Liver (tissue), 9 donors: Measurements from ENCODE around the gene SP1. TPM values are rescaled to one million over a fixed set of nuclear protein-coding genes. Genes with fewer than 3 reads are reported as not detected.

ENCODE experiments used
- DNase-seq: peaks from one replicate; pipeline ENCODE4 v3.0.0-alpha.2; 2017; ENCODE audit warnings: low spot score
- H3K27ac ChIP-seq, 2 donors: one replicate each; pipeline ENCODE4 v1.7.0; 2013; ENCODE audit warnings: inconsistent platforms in 2 of 2, low read length in 2 of 2, control low read depth in 1 of 2, low read depth in 1 of 2, mild to moderate bottlenecking in 1 of 2
- H3K27me3 ChIP-seq, 4 donors: one replicate each; pipeline versions ENCODE4 v1.6.1 to v1.7.0; 2013; ENCODE audit warnings: low read length in 3 of 4, inconsistent platforms in 1 of 4, mild to moderate bottlenecking in 1 of 4, moderate library complexity in 1 of 4; ENCODE audit not compliant: control insufficient read depth in 4 of 4, insufficient read depth in 4 of 4
- H3K36me3 ChIP-seq, 4 donors: one replicate each; pipeline versions ENCODE4 v1.6.1 to v1.7.0; 2013; ENCODE audit warnings: low read length in 3 of 4, mild to moderate bottlenecking in 3 of 4, low read depth in 1 of 4, moderate library complexity in 1 of 4; ENCODE audit not compliant: control insufficient read depth in 4 of 4, insufficient read depth in 3 of 4
- H3K4me1 ChIP-seq, 4 donors: one replicate each; pipeline versions ENCODE4 v1.6.1 to v1.7.0; 2013; ENCODE audit warnings: low read length in 3 of 4, mild to moderate bottlenecking in 3 of 4, moderate library complexity in 1 of 4; ENCODE audit not compliant: control insufficient read depth in 4 of 4, insufficient read depth in 4 of 4
- H3K4me3 ChIP-seq, 3 donors: one replicate each; pipeline versions ENCODE4 v1.6.1 to v1.7.0; 2013; ENCODE audit warnings: low read length in 3 of 3, control low read depth in 1 of 3, low read depth in 1 of 3, mild to moderate bottlenecking in 1 of 3
- H3K9ac ChIP-seq, 2 donors: one replicate each; pipeline ENCODE4 v1.7.0; 2013; ENCODE audit warnings: low read length in 2 of 2, mild to moderate bottlenecking in 2 of 2, moderate library complexity in 2 of 2, control low read depth in 1 of 2, low read depth in 1 of 2
- H3K9me3 ChIP-seq, 4 donors: one replicate each; pipeline versions ENCODE4 v1.6.1 to v1.7.0; 2013; ENCODE audit warnings: low read length in 3 of 4; ENCODE audit not compliant: control insufficient read depth in 4 of 4
- FOXA1 ChIP-seq: IDR thresholded peaks from 2 replicates; pipeline ENCODE4 v1.6.1; 2016; ENCODE audit warnings: antibody characterized with exemption
- FOXA2 ChIP-seq: IDR thresholded peaks from 2 replicates; pipeline ENCODE4 v1.6.1; 2016; ENCODE audit warnings: antibody characterized with exemption
- GABPA ChIP-seq, 2 donors: IDR thresholded peaks in 1 of 2; conservative IDR thresholded peaks in 1 of 2; 2 replicates each; pipeline ENCODE4 v1.6.1; 2016; ENCODE audit warnings: antibody characterized with exemption in 2 of 2, mild to moderate bottlenecking in 1 of 2, moderate library complexity in 1 of 2
- HNF4A ChIP-seq, 2 donors: conservative IDR thresholded peaks; 2 replicates each; pipeline ENCODE4 v1.6.1; 2016; ENCODE audit warnings: antibody characterized with exemption in 2 of 2, mild to moderate bottlenecking in 2 of 2
- HNF4G ChIP-seq: IDR thresholded peaks from 2 replicates; pipeline ENCODE4 v1.6.1; 2016; ENCODE audit warnings: antibody characterized with exemption
- JUND ChIP-seq, 2 donors: IDR thresholded peaks; 2 replicates each; pipeline ENCODE4 v1.6.1; 2016; ENCODE audit warnings: antibody characterized with exemption in 2 of 2
- NR2F2 ChIP-seq: IDR thresholded peaks from 2 replicates; pipeline ENCODE4 v1.6.1; 2016; ENCODE audit warnings: antibody characterized with exemption
- RAD21 ChIP-seq, 2 donors: IDR thresholded peaks; 2 replicates each; pipeline ENCODE4 v1.6.1; 2016; ENCODE audit warnings: antibody characterized with exemption in 2 of 2, mild to moderate bottlenecking in 2 of 2
- RXRA ChIP-seq, 2 donors: IDR thresholded peaks; 2 replicates each; pipeline ENCODE4 v1.6.1; 2017 to 2018; ENCODE audit warnings: antibody characterized with exemption in 2 of 2, mild to moderate bottlenecking in 1 of 2
- SP1 ChIP-seq: IDR thresholded peaks from 2 replicates; pipeline ENCODE4 v1.6.1; 2018; ENCODE audit warnings: antibody characterized with exemption, mild to moderate bottlenecking
- TAF1 ChIP-seq: conservative IDR thresholded peaks from 2 replicates; pipeline ENCODE4 v1.6.1; 2016; ENCODE audit warnings: antibody characterized with exemption, mild to moderate bottlenecking
- YY1 ChIP-seq: IDR thresholded peaks from 2 replicates; pipeline ENCODE4 v1.6.1; 2016; ENCODE audit warnings: antibody characterized with exemption, mild to moderate bottlenecking
- WGBS: extraction: QIAGEN DNeasy Blood & Tissue Kit; methylation state at CpG from one replicate; pipeline ENCODE4 v1.1.7; 2013; 5-methylcytosine and 5-hydroxymethylcytosine counted together
- polyA plus RNA-seq, 2 donors: library from polyadenylated mRNA; stranded (reverse) in 1 of 2; unstranded in 1 of 2; fragments of 200-250 nt in 1 of 2; fragments of >200 nt in 1 of 2; fragmentation: Nextera tagmentation in 1 of 2; extraction: Ambion mirVana in 1 of 2; gene quantifications; one replicate each; pipeline versions ENCODE4 v1.2.1 to v1.2.3, GENCODE V29; 2013 to 2015
- total RNA-seq, 2 donors: library from RNA; depleted of rRNA; stranded (reverse); fragments of >200 nt; gene quantifications; one replicate each; pipeline ENCODE4 v1.2.3, GENCODE V29; 2014
- TF ChIP-seq, protein P1 (sequence below): IDR thresholded peaks from 2 replicates; pipeline ENCODE4 v1.6.1; 2016; ENCODE audit warnings: antibody characterized with exemption, mild to moderate bottlenecking
- TF ChIP-seq, protein P2 (sequence below): IDR thresholded peaks from 2 replicates; pipeline ENCODE4 v1.6.1; 2016; ENCODE audit warnings: antibody characterized with exemption
- TF ChIP-seq, protein P3 (sequence below): fragments of 150-350 bp; IDR thresholded peaks from 2 replicates; pipeline ENCODE4 v1.5.1; 2017; ENCODE audit warnings: improper control_type of control experiment, low read depth, low read length; ENCODE audit not compliant: missing input control
- TF ChIP-seq, protein P4 (sequence below): IDR thresholded peaks from 2 replicates; pipeline ENCODE4 v1.6.1; 2016; ENCODE audit warnings: antibody characterized with exemption
- donor health status: healthy.
- donor health status: healthy.
- donor health status: healthy.
- donor health status: healthy.
- donor health status: healthy.

SP1 gene
- total and polyA plus RNA-seq, 4 donors = 3.8 to 36.5 (median 18.2) TPM

DNA sequence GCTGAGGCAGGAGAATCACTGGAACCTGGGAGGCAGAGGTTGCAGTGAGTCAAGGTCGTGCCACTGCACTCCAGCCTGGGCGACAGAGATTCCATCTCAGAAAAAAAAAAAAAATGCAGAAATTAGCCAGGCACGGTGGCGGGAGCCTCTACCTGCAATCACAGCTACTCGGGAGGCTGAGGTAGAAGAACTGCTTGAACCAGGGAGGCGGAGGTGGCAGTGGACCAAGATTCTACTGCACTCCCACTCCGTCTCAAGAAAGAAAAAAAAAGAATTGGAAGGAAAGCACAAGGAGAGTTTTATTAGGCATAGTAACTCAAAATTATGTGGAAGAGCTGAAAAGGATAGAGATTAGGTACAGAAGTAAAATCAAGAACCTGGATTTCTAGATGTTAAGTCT, 22.9 kb downstream of the SP1 start:
- no peaks in the 10 kb centered on the region for H3K9me3 ChIP-seq
- DNase-seq = no peak
- no peak overlapping the region for H3K4me3 ChIP-seq
- no peak overlapping the region for H3K27ac ChIP-seq
- H3K9ac ChIP-seq = no peak overlapping the region
- H3K4me1 ChIP-seq = no peaks in the 10 kb centered on the region
- H3K27me3 ChIP-seq = no peaks in the 10 kb centered on the region
- peaks cover 2 to 9% (median 3%) of the 10 kb centered on the region in 4 donors for H3K36me3 ChIP-seq
- TF ChIP-seq GABPA (IDR thresholded peaks at IDR 0.05 in 1 of 2, conservative IDR thresholded peaks at IDR 0.05 in 1 of 2) (no peak), RXRA (IDR thresholded peaks at IDR 0.05) (no peak), FOXA2 (no peak), HNF4G (no peak), JUND (IDR thresholded peaks at IDR 0.05) (no peak), HNF4A (conservative IDR thresholded peaks at IDR 0.05) (no peak), YY1 (no peak)
- TF ChIP-seq, protein P1, sequence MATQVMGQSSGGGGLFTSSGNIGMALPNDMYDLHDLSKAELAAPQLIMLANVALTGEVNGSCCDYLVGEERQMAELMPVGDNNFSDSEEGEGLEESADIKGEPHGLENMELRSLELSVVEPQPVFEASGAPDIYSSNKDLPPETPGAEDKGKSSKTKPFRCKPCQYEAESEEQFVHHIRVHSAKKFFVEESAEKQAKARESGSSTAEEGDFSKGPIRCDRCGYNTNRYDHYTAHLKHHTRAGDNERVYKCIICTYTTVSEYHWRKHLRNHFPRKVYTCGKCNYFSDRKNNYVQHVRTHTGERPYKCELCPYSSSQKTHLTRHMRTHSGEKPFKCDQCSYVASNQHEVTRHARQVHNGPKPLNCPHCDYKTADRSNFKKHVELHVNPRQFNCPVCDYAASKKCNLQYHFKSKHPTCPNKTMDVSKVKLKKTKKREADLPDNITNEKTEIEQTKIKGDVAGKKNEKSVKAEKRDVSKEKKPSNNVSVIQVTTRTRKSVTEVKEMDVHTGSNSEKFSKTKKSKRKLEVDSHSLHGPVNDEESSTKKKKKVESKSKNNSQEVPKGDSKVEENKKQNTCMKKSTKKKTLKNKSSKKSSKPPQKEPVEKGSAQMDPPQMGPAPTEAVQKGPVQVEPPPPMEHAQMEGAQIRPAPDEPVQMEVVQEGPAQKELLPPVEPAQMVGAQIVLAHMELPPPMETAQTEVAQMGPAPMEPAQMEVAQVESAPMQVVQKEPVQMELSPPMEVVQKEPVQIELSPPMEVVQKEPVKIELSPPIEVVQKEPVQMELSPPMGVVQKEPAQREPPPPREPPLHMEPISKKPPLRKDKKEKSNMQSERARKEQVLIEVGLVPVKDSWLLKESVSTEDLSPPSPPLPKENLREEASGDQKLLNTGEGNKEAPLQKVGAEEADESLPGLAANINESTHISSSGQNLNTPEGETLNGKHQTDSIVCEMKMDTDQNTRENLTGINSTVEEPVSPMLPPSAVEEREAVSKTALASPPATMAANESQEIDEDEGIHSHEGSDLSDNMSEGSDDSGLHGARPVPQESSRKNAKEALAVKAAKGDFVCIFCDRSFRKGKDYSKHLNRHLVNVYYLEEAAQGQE = no peak
- TF ChIP-seq, protein P2, sequence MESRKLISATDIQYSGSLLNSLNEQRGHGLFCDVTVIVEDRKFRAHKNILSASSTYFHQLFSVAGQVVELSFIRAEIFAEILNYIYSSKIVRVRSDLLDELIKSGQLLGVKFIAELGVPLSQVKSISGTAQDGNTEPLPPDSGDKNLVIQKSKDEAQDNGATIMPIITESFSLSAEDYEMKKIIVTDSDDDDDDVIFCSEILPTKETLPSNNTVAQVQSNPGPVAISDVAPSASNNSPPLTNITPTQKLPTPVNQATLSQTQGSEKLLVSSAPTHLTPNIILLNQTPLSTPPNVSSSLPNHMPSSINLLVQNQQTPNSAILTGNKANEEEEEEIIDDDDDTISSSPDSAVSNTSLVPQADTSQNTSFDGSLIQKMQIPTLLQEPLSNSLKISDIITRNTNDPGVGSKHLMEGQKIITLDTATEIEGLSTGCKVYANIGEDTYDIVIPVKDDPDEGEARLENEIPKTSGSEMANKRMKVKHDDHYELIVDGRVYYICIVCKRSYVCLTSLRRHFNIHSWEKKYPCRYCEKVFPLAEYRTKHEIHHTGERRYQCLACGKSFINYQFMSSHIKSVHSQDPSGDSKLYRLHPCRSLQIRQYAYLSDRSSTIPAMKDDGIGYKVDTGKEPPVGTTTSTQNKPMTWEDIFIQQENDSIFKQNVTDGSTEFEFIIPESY = no peak
- 93% methylated on average over 7 of the region's 7 CpGs for WGBS

DNA sequence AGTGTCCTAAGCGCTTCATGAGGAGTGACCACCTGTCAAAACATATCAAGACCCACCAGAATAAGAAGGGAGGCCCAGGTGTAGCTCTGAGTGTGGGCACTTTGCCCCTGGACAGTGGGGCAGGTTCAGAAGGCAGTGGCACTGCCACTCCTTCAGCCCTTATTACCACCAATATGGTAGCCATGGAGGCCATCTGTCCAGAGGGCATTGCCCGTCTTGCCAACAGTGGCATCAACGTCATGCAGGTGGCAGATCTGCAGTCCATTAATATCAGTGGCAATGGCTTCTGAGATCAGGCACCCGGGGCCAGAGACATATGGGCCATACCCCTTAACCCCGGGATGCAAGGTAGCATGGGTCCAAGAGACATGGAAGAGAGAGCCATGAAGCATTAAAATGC, 31.0 kb downstream of the SP1 start:
- Histone ChIP-seq H3K4me1 (no peaks in the 10 kb centered on the region), H3K9ac (no peak overlapping the region), H3K27me3 (no peaks in the 10 kb centered on the region), H3K9me3 (no peaks in the 10 kb centered on the region), H3K4me3 (no peak overlapping the region), H3K36me3 (peaks cover 12 to 44% (median 33%) of the 10 kb centered on the region in 4 donors), H3K27ac (no peak overlapping the region)
- DNase-seq = no peak
- TF ChIP-seq HNF4G = no peak
- no peak for TF ChIP-seq FOXA1
- no peak for TF ChIP-seq JUND (IDR thresholded peaks at IDR 0.05)
- no peak for TF ChIP-seq RXRA (IDR thresholded peaks at IDR 0.05)
- TF ChIP-seq GABPA (IDR thresholded peaks at IDR 0.05 in 1 of 2, conservative IDR thresholded peaks at IDR 0.05 in 1 of 2) = no peak
- no peak for TF ChIP-seq FOXA2
- WGBS = over 99% methylated on average over 5 of the region's 5 CpGs

DNA sequence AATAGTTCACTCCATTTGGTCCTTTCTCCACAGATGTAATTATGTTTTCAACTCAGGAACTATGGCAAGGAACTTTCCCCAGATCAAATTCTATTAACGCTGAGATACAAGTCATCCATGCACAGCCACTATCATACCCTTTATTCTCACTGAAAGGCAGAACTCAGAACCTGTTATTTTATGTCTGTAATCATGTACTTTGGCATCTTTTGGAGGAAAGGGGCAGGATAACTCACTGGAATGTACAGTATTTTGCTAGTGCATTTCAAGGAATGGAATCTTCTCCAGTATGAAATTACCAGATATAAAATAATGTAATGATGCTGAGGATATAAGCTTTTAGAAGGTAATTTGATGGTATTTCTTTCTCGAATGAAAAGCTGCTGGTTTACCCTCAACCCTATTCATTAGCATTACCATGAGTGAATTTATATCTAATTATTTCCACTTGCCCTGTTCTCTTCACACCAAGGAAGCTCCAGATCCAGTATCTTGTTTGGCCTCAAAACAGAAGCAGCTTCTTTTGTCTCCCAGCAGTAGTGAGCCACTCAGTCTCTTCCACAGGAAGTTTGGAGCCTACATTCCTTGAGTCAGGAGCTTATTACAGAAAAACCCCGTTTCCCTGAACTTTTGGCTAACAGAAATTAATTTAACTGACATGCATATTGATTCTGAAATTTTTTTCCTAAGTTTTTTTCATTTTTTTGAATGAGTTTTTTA, 33.7 kb downstream of the SP1 start:
- Histone ChIP-seq H3K4me1 (peaks cover 0 to 2% (median 0%) of the 10 kb centered on the region in 4 donors), H3K36me3 (peaks cover 4 to 34% (median 28%) of the 10 kb centered on the region in 4 donors), H3K9me3 (no peaks in the 10 kb centered on the region), H3K9ac (no peak overlapping the region), H3K27me3 (no peaks in the 10 kb centered on the region), H3K4me3 (no peak overlapping the region), H3K27ac (no peak overlapping the region)
- no peak for DNase-seq
- 77% methylated on average over 3 of the region's 3 CpGs for WGBS
- TF ChIP-seq, protein P3, sequence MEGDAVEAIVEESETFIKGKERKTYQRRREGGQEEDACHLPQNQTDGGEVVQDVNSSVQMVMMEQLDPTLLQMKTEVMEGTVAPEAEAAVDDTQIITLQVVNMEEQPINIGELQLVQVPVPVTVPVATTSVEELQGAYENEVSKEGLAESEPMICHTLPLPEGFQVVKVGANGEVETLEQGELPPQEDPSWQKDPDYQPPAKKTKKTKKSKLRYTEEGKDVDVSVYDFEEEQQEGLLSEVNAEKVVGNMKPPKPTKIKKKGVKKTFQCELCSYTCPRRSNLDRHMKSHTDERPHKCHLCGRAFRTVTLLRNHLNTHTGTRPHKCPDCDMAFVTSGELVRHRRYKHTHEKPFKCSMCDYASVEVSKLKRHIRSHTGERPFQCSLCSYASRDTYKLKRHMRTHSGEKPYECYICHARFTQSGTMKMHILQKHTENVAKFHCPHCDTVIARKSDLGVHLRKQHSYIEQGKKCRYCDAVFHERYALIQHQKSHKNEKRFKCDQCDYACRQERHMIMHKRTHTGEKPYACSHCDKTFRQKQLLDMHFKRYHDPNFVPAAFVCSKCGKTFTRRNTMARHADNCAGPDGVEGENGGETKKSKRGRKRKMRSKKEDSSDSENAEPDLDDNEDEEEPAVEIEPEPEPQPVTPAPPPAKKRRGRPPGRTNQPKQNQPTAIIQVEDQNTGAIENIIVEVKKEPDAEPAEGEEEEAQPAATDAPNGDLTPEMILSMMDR = no peak
- TF ChIP-seq, protein P4, sequence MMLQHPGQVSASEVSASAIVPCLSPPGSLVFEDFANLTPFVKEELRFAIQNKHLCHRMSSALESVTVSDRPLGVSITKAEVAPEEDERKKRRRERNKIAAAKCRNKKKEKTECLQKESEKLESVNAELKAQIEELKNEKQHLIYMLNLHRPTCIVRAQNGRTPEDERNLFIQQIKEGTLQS = no peak
- TF ChIP-seq YY1 (no peak), NR2F2 (no peak), SP1 (no peak), RAD21 (IDR thresholded peaks at IDR 0.05) (no peak), TAF1 (no peak), GABPA (IDR thresholded peaks at IDR 0.05 in 1 of 2, conservative IDR thresholded peaks at IDR 0.05 in 1 of 2) (no peak), FOXA1 (no peak)
- TF ChIP-seq, protein P1 = no peak
